DND-41 (cell line): ENCODE data around the gene PRKCB.

ENCODE experiments used
- ATAC-seq: fragments of 200-7000 bp; cut with Tn5 transposase; 3 replicates; pipeline ENCODE4 v1.9.1; 2021; ENCODE audit warnings: low read depth; ENCODE audit not compliant: insufficient read depth
- DNase-seq: peaks from one replicate; pipeline ENCODE4 v3.0.0-alpha.2; 2020
- H2AFZ ChIP-seq: 2 replicates; pipeline ENCODE4 v1.6.0; 2012; ENCODE audit warnings: low read depth, low read length
- H3K27ac ChIP-seq: 2 replicates; pipeline ENCODE4 v1.5.1; 2012; ENCODE audit warnings: low read length, inconsistent platforms
- H3K27me3 ChIP-seq: fragments of 200-600 bp; sonication (generic); 2 replicates; pipeline ENCODE4 v1.6.0; 2012; ENCODE audit warnings: low read length, mild to moderate bottlenecking, inconsistent platforms; ENCODE audit not compliant: insufficient read depth, poor library complexity
- H3K36me3 ChIP-seq: 2 replicates; pipeline ENCODE4 v1.5.1; 2012; ENCODE audit warnings: low read length, inconsistent platforms; ENCODE audit not compliant: insufficient read depth
- H3K4me1 ChIP-seq: 2 replicates; pipeline ENCODE4 v1.5.1; 2012; ENCODE audit warnings: mild to moderate bottlenecking, low read length; ENCODE audit not compliant: insufficient read depth
- H3K4me2 ChIP-seq: 2 replicates; pipeline ENCODE4 v1.6.0; 2012; ENCODE audit warnings: mild to moderate bottlenecking, moderate library complexity, low read length, inconsistent platforms; ENCODE audit not compliant: insufficient read depth
- H3K4me3 ChIP-seq, 2 experiments: fragments of 200-600 bp in 1 of 2; shearing (Covaris generic) in 1 of 2; 2 replicates each; pipeline ENCODE4 v1.5.1; 2012 to 2016; ENCODE audit warnings: inconsistent platforms in 2 of 2, low read length in 2 of 2, mild to moderate bottlenecking in 2 of 2, low read depth in 1 of 2, moderate library complexity in 1 of 2
- H3K79me2 ChIP-seq: 2 replicates; pipeline ENCODE4 v1.6.0; 2012; ENCODE audit warnings: low read length, inconsistent platforms; ENCODE audit not compliant: insufficient read depth
- H3K9ac ChIP-seq: 2 replicates; pipeline ENCODE4 v1.6.0; 2012; ENCODE audit warnings: low read depth, mild to moderate bottlenecking, inconsistent platforms, low read length, moderate library complexity
- H3K9me3 ChIP-seq: 2 replicates; pipeline ENCODE4 v1.5.1; 2012; ENCODE audit warnings: low read length, moderate library complexity, mild to moderate bottlenecking, inconsistent platforms; ENCODE audit not compliant: insufficient read depth, severe bottlenecking
- H4K20me1 ChIP-seq: 2 replicates; pipeline ENCODE4 v1.6.0; 2012; ENCODE audit warnings: low read length; ENCODE audit not compliant: insufficient read depth
- CTCF ChIP-seq: IDR thresholded peaks from 2 replicates; pipeline ENCODE4 v1.5.1; 2012; ENCODE audit warnings: borderline replicate concordance, low read length, moderate library complexity, mild to moderate bottlenecking; ENCODE audit not compliant: poor library complexity, severe bottlenecking; ENCODE audit errors: extremely low read depth
- EZH2 ChIP-seq: IDR thresholded peaks from 3 replicates; pipeline ENCODE4 v1.6.1; 2012; ENCODE audit warnings: borderline replicate concordance, low read depth, mild to moderate bottlenecking, moderate library complexity, low read length, inconsistent platforms; ENCODE audit not compliant: severe bottlenecking

Gene PRKCB

GRCh38 chr16:24257958-24258357, 422.2 kb downstream of the PRKCB start:
- H3K9ac ChIP-seq, result no peak overlapping the region
- ATAC-seq (no peak), DNase-seq (no peak)
- no peak overlapping the region for H2AFZ ChIP-seq
- H3K4me1 ChIP-seq, result no peaks in the 10 kb centered on the region
- peaks cover 3% of the 10 kb centered on the region for H4K20me1 ChIP-seq
- H3K27me3 ChIP-seq, result no peaks in the 10 kb centered on the region
- H3K9me3 ChIP-seq, result no peaks in the 10 kb centered on the region
- H3K36me3 ChIP-seq, result no peaks in the 10 kb centered on the region
- H3K4me2 ChIP-seq, result no peak overlapping the region
- H3K79me2 ChIP-seq, result no peaks in the 10 kb centered on the region
- H3K4me3 ChIP-seq, result no peak overlapping the region
- no peak overlapping the region for H3K27ac ChIP-seq
- no peak for TF ChIP-seq CTCF
- TF ChIP-seq EZH2, result no peak

GRCh38 chr16:24258791-24259190, 423.0 kb downstream of the PRKCB start:
- H2AFZ ChIP-seq, result no peak overlapping the region
- H3K9ac ChIP-seq, result no peak overlapping the region
- no peaks in the 10 kb centered on the region for H3K79me2 ChIP-seq
- no peak overlapping the region for H3K4me3 ChIP-seq
- H3K36me3 ChIP-seq, result no peaks in the 10 kb centered on the region
- no peak overlapping the region for H3K4me2 ChIP-seq
- H3K4me1 ChIP-seq, result no peaks in the 10 kb centered on the region
- no peak for ATAC-seq
- no peak for DNase-seq
- H3K27me3 ChIP-seq, result peaks cover 4% of the 10 kb centered on the region
- H3K27ac ChIP-seq, result no peak overlapping the region
- H4K20me1 ChIP-seq, result peaks cover 3% of the 10 kb centered on the region; the same call in 1 of the 2 replicates
- no peaks in the 10 kb centered on the region for H3K9me3 ChIP-seq
- TF ChIP-seq CTCF (no peak), EZH2 (no peak)

- TF ChIP-seq CTCF (no peak), EZH2 (no peak)
- DNase-seq, result no peak
- peaks cover 4% of the 10 kb centered on the region for H3K27me3 ChIP-seq
- no peaks in the 10 kb centered on the region for H3K4me1 ChIP-seq
- H3K27ac ChIP-seq, result no peak overlapping the region
- no peak overlapping the region for H2AFZ ChIP-seq
- H3K4me3 ChIP-seq, result no peak overlapping the region
- H4K20me1 ChIP-seq, result no peaks in the 10 kb centered on the region
- no peaks in the 10 kb centered on the region for H3K79me2 ChIP-seq
- H3K36me3 ChIP-seq, result no peaks in the 10 kb centered on the region
- ATAC-seq, result no peak
- H3K4me2 ChIP-seq, result no peak overlapping the region
- no peak overlapping the region for H3K9ac ChIP-seq
- no peaks in the 10 kb centered on the region for H3K9me3 ChIP-seq
Observed at GRCh38 chr16:24262816-24263215, 427.0 kb downstream of the PRKCB start.
